CD14-positive monocyte (primary cell): ENCODE data around the gene PPP2R3A. TPM values are rescaled to one million over a fixed set of nuclear protein-coding genes. Genes with fewer than 3 reads are reported as not detected.

Experiments used
- DNase-seq, 3 donors: peaks; one replicate each; pipeline ENCODE4 v3.0.0-alpha.2; 2011 to 2022
- H2AFZ ChIP-seq: 2 replicates; pipeline ENCODE4 v1.6.0; 2012; ENCODE audit warnings: mild to moderate bottlenecking, low read depth, low read length, inconsistent platforms; ENCODE audit not compliant: insufficient read depth, poor library complexity, severe bottlenecking
- H3K27ac ChIP-seq, 2 donors: 1 replicate in 1 of 2; 2 replicates in 1 of 2; pipeline ENCODE4 v1.5.1; 2012 to 2013; ENCODE audit warnings: low read length in 2 of 2, control low read depth in 1 of 2, inconsistent platforms in 1 of 2, low read depth in 1 of 2, mild to moderate bottlenecking in 1 of 2
- H3K27me3 ChIP-seq, 2 donors: one replicate each; pipeline versions ENCODE4 v1.6.0 to v1.6.1; 2011 to 2013; ENCODE audit warnings: low read length in 2 of 2; ENCODE audit not compliant: control insufficient read depth in 2 of 2, insufficient read depth in 2 of 2
- H3K36me3 ChIP-seq, 2 donors: replicated peaks in 1 of 2; 1 replicate in 1 of 2; 2 replicates in 1 of 2; pipeline versions ENCODE4 v1.5.1 to v1.6.1; 2012 to 2013; ENCODE audit warnings: low read length in 2 of 2, control low read depth in 1 of 2, inconsistent platforms in 1 of 2, mild to moderate bottlenecking in 1 of 2; ENCODE audit not compliant: insufficient read depth in 2 of 2, control insufficient read depth in 1 of 2
- H3K4me1 ChIP-seq, 2 donors: 1 replicate in 1 of 2; 2 replicates in 1 of 2; pipeline versions ENCODE4 v1.5.1 to v1.6.1; 2012 to 2013; ENCODE audit warnings: low read length in 2 of 2, control low read depth in 1 of 2, inconsistent platforms in 1 of 2, mild to moderate bottlenecking in 1 of 2, moderate library complexity in 1 of 2; ENCODE audit not compliant: insufficient read depth in 2 of 2, control insufficient read depth in 1 of 2
- H3K4me2 ChIP-seq: replicated peaks from 2 replicates; pipeline ENCODE3; 2012; ENCODE audit warnings: low read length, moderate library complexity, mild to moderate bottlenecking; ENCODE audit not compliant: poor library complexity, severe bottlenecking; ENCODE audit errors: extremely low read depth
- H3K4me3 ChIP-seq, 3 experiments: fragments of 200-600 bp in 1 of 3; sonication (generic) in 1 of 3; replicated peaks in 1 of 3; 1 replicate in 2 of 3; 2 replicates in 1 of 3; pipeline ENCODE4 v1.5.1; 2011 to 2013; ENCODE audit warnings: low read length in 3 of 3, mild to moderate bottlenecking in 3 of 3, control low read depth in 2 of 3, low read depth in 2 of 3, inconsistent platforms in 1 of 3, moderate library complexity in 1 of 3
- H3K79me2 ChIP-seq: 2 replicates; pipeline ENCODE4 v1.6.0; 2012; ENCODE audit warnings: mild to moderate bottlenecking, control low read depth, inconsistent platforms, low read length, moderate library complexity; ENCODE audit not compliant: insufficient read depth
- H3K9ac ChIP-seq: 2 replicates; pipeline ENCODE4 v1.6.0; 2017; ENCODE audit warnings: low read length, mild to moderate bottlenecking; ENCODE audit not compliant: insufficient read depth, poor library complexity, severe bottlenecking
- H3K9me3 ChIP-seq, 2 donors: replicated peaks in 1 of 2; 1 replicate in 1 of 2; 2 replicates in 1 of 2; pipeline versions ENCODE4 v1.5.1 to v1.6.1; 2012 to 2013; ENCODE audit warnings: low read length in 2 of 2, control low read depth in 1 of 2; ENCODE audit not compliant: control insufficient read depth in 1 of 2, insufficient read depth in 1 of 2
- H4K20me1 ChIP-seq: 2 replicates; pipeline ENCODE4 v1.6.0; 2012; ENCODE audit warnings: mild to moderate bottlenecking, low read length, control low read depth, moderate library complexity; ENCODE audit not compliant: insufficient read depth
- H3K27ac Mint-ChIP-seq, 7 donors: one replicate each; pipeline ENCODE4 v1.8.0; 2020; ENCODE audit warnings: mild to moderate bottlenecking in 7 of 7, mixed read lengths in 7 of 7, moderate library complexity in 6 of 7, inconsistent platforms in 2 of 7
- H3K27me3 Mint-ChIP-seq, 3 donors: one replicate each; pipeline ENCODE4 v1.8.0; 2021 to 2022; ENCODE audit warnings: low read depth in 3 of 3, mild to moderate bottlenecking in 3 of 3, mixed read lengths in 3 of 3, moderate library complexity in 3 of 3, inconsistent platforms in 1 of 3
- H3K36me3 Mint-ChIP-seq, 2 donors: one replicate each; pipeline ENCODE4 v1.8.0; 2020; ENCODE audit warnings: mixed read lengths in 2 of 2, inconsistent platforms in 1 of 2, mild to moderate bottlenecking in 1 of 2
- H3K4me1 Mint-ChIP-seq: one replicate; pipeline ENCODE4 v1.8.0; 2020; ENCODE audit warnings: mild to moderate bottlenecking, mixed read lengths
- H3K4me3 Mint-ChIP-seq, 2 donors: one replicate each; pipeline ENCODE4 v1.8.0; 2020; ENCODE audit warnings: mild to moderate bottlenecking in 2 of 2, mixed read lengths in 2 of 2, moderate library complexity in 1 of 2
- H3K9me3 Mint-ChIP-seq, 7 donors: one replicate each; pipeline ENCODE4 v1.8.0; 2020 to 2022; ENCODE audit warnings: mixed read lengths in 7 of 7, mild to moderate bottlenecking in 6 of 7, moderate library complexity in 6 of 7, inconsistent platforms in 2 of 7
- CTCF ChIP-seq: fragments of 200-600 bp; IDR thresholded peaks from one replicate; pipeline ENCODE4 v1.8.0; 2022; ENCODE audit warnings: antibody characterized with exemption, mild to moderate bottlenecking
- WGBS: methylation state at CpG from one replicate; pipeline ENCODE4 v1.1.5; 2013; ENCODE audit warnings: missing lambda C conversion rate; ENCODE audit not compliant: insufficient coverage; 5-methylcytosine and 5-hydroxymethylcytosine counted together
- intact Hi-C, 2 donors: fragments of 100-400 bp; cut with micrococcal nuclease; formaldehyde crosslinking; loops; one replicate each; pipeline versions ENCODE4 v1.15.0 to v1.15.1; 2023
- polyA plus RNA-seq, 3 donors: library from polyadenylated mRNA; depleted of rRNA in 1 of 3; unstranded in 2 of 3; stranded (reverse) in 1 of 3; fragments of 300-500 nt in 2 of 3; fragments of >200 nt in 1 of 3; fragmentation: Illumina TruSeq in 2 of 3; gene quantifications; 1 replicate in 2 of 3; 2 replicates in 1 of 3; pipeline ENCODE4 v1.2.3, GENCODE V29; 2012 to 2021

Gene PPP2R3A
- polyA plus RNA-seq, 3 donors, result 0.09 to 0.15 (median 0.10) TPM

- Mint-ChIP-seq H3K9me3 (peaks cover 0 to 8% (median 2%) of the 10 kb centered on the region in 7 donors), H3K4me3 (no peak overlapping the region), H3K36me3 (no peaks in the 10 kb centered on the region), H3K4me1 (no peaks in the 10 kb centered on the region), H3K27me3 (peaks cover 0 to 2% (median 0%) of the 10 kb centered on the region in 3 donors), H3K27ac (no peak overlapping the region)
- Histone ChIP-seq H3K9me3 (no peaks in the 10 kb centered on the region), H3K4me2 (no peak overlapping the region), H3K4me3 (no peak overlapping the region), H2AFZ (no peak overlapping the region), H3K9ac (no peak overlapping the region), H3K27me3 (no peaks in the 10 kb centered on the region), H3K27ac (no peak overlapping the region), H4K20me1 (no peaks in the 10 kb centered on the region), H3K79me2 (no peaks in the 10 kb centered on the region), H3K4me1 (no peaks in the 10 kb centered on the region), H3K36me3 (no peaks in the 10 kb centered on the region)
- 92% methylated on average over 2 of the region's 4 CpGs for WGBS
- TF ChIP-seq CTCF, result no peak
- intact Hi-C loops, result no loop called here
- no peak for DNase-seq
Observed at GRCh38 chr3:136055491-136055890, 90.0 kb downstream of the PPP2R3A start.

GRCh38 chr3:136067211-136067610 lies 101.7 kb downstream of the PPP2R3A start:
- Mint-ChIP-seq H3K36me3 (no peaks in the 10 kb centered on the region), H3K27ac (no peak overlapping the region), H3K9me3 (peaks cover 0 to 10% (median 2%) of the 10 kb centered on the region in 7 donors), H3K4me1 (peaks cover 8% of the 10 kb centered on the region), H3K27me3 (peaks cover 0 to 4% (median 2%) of the 10 kb centered on the region in 3 donors), H3K4me3 (no peak overlapping the region)
- Histone ChIP-seq H3K36me3 (no peaks in the 10 kb centered on the region), H3K9me3 (no peaks in the 10 kb centered on the region), H3K79me2 (no peaks in the 10 kb centered on the region), H3K4me1 (no peaks in the 10 kb centered on the region), H3K27ac (no peak overlapping the region), H3K27me3 (no peaks in the 10 kb centered on the region), H2AFZ (no peak overlapping the region), H3K4me2 (no peak overlapping the region), H3K4me3 (no peak overlapping the region), H3K9ac (no peak overlapping the region), H4K20me1 (no peaks in the 10 kb centered on the region)
- DNase-seq, result no peak
- 83% methylated on average over 1 of the region's 2 CpGs for WGBS
- TF ChIP-seq CTCF, result no peak
- intact Hi-C loops, result no loop called here
